Adrenal gland (tissue), 5 donors: ENCODE data around the gene MYMX.

Source experiments
- POLR2A ChIP-seq, 2 donors: fragments of 450-650 bp; IDR thresholded peaks; one replicate each; pipeline ENCODE4 v1.6.1; 2017; ENCODE audit warnings: antibody characterized with exemption in 2 of 2, mild to moderate bottlenecking in 2 of 2, moderate library complexity in 1 of 2
- TF ChIP-seq, protein P1 (sequence below), 6 experiments: fragments of 450-650 bp in 4 of 6; fragments of 200-600 bp in 2 of 6; sonication (generic) in 1 of 6; IDR thresholded peaks; 1 replicate in 5 of 6; 2 replicates in 1 of 6; pipeline versions ENCODE4 v1.5.1 to v1.8.0; 2016 to 2021; ENCODE audit warnings: antibody characterized with exemption in 6 of 6, mild to moderate bottlenecking in 2 of 6, moderate library complexity in 1 of 6
- donor health status: DM: no; HTN: no; CAD: no.

DNA sequence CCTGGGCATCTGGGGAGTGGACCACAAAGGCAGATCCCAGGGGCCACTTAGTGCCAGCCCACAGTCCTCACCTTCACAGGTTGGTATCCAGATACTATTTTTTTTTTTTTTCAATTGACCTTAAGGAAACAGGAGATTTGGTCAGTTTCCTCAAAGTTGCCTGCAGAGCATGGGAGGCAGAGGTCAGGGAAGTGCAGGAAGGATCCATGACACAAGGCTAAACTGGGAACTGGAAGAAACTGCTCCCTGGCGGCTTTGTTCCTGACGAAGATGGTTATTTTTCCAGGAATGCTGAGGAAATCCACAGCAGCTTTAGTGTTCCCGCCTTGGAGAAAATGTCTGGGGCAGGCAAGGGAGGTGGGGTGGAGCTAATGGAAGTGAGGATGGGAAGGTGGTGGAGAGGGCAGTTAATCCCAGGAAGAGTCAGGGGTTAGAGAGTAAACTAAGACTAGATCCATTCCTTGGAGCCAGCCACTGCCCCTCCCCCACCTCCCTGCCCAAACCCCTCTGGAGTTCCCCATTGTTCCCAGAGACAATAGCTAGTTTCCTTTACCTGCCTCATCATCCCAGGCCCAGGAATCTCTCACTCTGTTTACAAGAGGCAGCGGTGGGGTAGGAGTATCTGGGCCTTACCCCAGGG, 14.3 kb upstream of the MYMX start:
- TF ChIP-seq, protein P1, sequence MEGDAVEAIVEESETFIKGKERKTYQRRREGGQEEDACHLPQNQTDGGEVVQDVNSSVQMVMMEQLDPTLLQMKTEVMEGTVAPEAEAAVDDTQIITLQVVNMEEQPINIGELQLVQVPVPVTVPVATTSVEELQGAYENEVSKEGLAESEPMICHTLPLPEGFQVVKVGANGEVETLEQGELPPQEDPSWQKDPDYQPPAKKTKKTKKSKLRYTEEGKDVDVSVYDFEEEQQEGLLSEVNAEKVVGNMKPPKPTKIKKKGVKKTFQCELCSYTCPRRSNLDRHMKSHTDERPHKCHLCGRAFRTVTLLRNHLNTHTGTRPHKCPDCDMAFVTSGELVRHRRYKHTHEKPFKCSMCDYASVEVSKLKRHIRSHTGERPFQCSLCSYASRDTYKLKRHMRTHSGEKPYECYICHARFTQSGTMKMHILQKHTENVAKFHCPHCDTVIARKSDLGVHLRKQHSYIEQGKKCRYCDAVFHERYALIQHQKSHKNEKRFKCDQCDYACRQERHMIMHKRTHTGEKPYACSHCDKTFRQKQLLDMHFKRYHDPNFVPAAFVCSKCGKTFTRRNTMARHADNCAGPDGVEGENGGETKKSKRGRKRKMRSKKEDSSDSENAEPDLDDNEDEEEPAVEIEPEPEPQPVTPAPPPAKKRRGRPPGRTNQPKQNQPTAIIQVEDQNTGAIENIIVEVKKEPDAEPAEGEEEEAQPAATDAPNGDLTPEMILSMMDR (IDR thresholded peaks at IDR 0.05) = no peak
- no peak for TF ChIP-seq POLR2A (IDR thresholded peaks at IDR 0.05)
